ENCODE results near the gene NNAT. TPM values are rescaled to one million over a fixed set of nuclear protein-coding genes. Genes with fewer than 3 reads are reported as not detected.

The NNAT gene
- total and polyA plus RNA-seq, 2 of the 8 experiments (the other 6 are each of a cell fraction or from before 2014, with no cell fraction given), result 66.8 to 175 TPM

GRCh38 chr20:37474386-37474785, 46.7 kb upstream of the NNAT start:
- Histone ChIP-seq H3K23me2 (ENCODE audit: low read depth, low read length) (no peaks in the 10 kb centered on the region), H3K9me3 (ENCODE audit: insufficient read depth in 2 of 2, low read depth in 1 of 2, low read length in 1 of 2) (no peaks in the 10 kb centered on the region), H3K79me2 (ENCODE audit: control insufficient read depth in 1 of 2, insufficient read depth in 2 of 2, low read length in 2 of 2) (no peaks in the 10 kb centered on the region), H3K27ac (ENCODE audit: low read depth, low read length) (no peak overlapping the region), H3K56ac (replicated peaks; ENCODE audit: insufficient read length, low read depth, low read length) (no peak overlapping the region), H3K14ac (ENCODE audit: insufficient read length) (no peak overlapping the region), H3K4ac (replicated peaks; ENCODE audit: insufficient read length, low read depth, low read length) (no peak overlapping the region), H2BK5ac (ENCODE audit: low read depth, low read length) (no peak overlapping the region), H2BK20ac (ENCODE audit: low read length) (no peak overlapping the region), H2BK15ac (ENCODE audit: low read length) (no peak overlapping the region), H2AK5ac (ENCODE audit: low read depth, low read length) (no peak overlapping the region), H2BK12ac (ENCODE audit: low read depth, low read length) (no peak overlapping the region), H3K9ac (replicated peaks in 1 of 4; ENCODE audit: extremely low read depth in 1 of 4, low read depth in 3 of 4, low read length in 3 of 4) (no peak overlapping the region), H4K5ac (ENCODE audit: insufficient read length, low read depth, low read length) (no peak overlapping the region), H3K4me2 (ENCODE audit: insufficient read depth in 1 of 2, low read depth in 2 of 2, low read length in 2 of 2) (no peak overlapping the region), H3K79me1 (ENCODE audit: low read depth, low read length) (no peaks in the 10 kb centered on the region), H4K91ac (replicated peaks; ENCODE audit: insufficient read length, low read length) (no peak overlapping the region), H2AFZ (ENCODE audit: low read length) (no peak overlapping the region), H3K27me3 (replicated peaks in 1 of 4; ENCODE audit: control insufficient read depth in 3 of 4, extremely low read depth in 1 of 4, insufficient read depth in 3 of 4, low read length in 3 of 4) (no peaks in the 10 kb centered on the region; a peak in 1 of 7 replicates), H3K36me3 (ENCODE audit: control insufficient read depth in 2 of 4, insufficient read depth in 4 of 4, low read length in 3 of 4) (no peaks in the 10 kb centered on the region), H3K23ac (ENCODE audit: insufficient read length) (no peak overlapping the region), H4K8ac (ENCODE audit: extremely low read depth, insufficient read depth, low read length) (no peak overlapping the region), H3K4me3 (ENCODE audit: extremely low read depth in 1 of 4, insufficient read depth in 2 of 4, low read depth in 3 of 4, low read length in 4 of 4) (no peak overlapping the region), H4K20me1 (replicated peaks in 1 of 2; ENCODE audit: control insufficient read depth in 1 of 2, insufficient read depth in 2 of 2, low read length in 2 of 2) (no peaks in the 10 kb centered on the region), H3K18ac (ENCODE audit: extremely low read depth, low read length) (no peak overlapping the region), H2BK120ac (replicated peaks; ENCODE audit: low read depth, low read length) (no peak overlapping the region), H3K4me1 (replicated peaks in 1 of 4; ENCODE audit: control insufficient read depth in 3 of 4, insufficient read depth in 4 of 4, low read length in 3 of 4) (peaks cover 0 to 3% (median 0%) of the 10 kb centered on the region in 4 experiments; a peak in 1 of 7 replicates)
- DNase-seq (ENCODE audit: low read depth in 1 of 2, low spot score in 2 of 2) (no peak), FAIRE-seq (no peak)
- TF ChIP-seq CBX5 (IDR thresholded peaks at IDR 0.05; ENCODE audit: low read depth, low read length), result no peak
- TF ChIP-seq SP1 (IDR thresholded peaks at IDR 0.05; ENCODE audit: low read depth, low read length), result no peak
- no peak for TF ChIP-seq CEBPB (IDR thresholded peaks at IDR 0.05; ENCODE audit: low read depth, low read length)
- TF ChIP-seq RXRA (IDR thresholded peaks at IDR 0.05; ENCODE audit: insufficient read depth, low read depth, low read length), result no peak
- TF ChIP-seq ZNF274 (IDR thresholded peaks at IDR 0.05; ENCODE audit: borderline replicate concordance, extremely low read depth, low read length), result no peak
- no peak for TF ChIP-seq SUZ12 (IDR thresholded peaks at IDR 0.05; ENCODE audit: low read length)
- TF ChIP-seq, protein P1, sequence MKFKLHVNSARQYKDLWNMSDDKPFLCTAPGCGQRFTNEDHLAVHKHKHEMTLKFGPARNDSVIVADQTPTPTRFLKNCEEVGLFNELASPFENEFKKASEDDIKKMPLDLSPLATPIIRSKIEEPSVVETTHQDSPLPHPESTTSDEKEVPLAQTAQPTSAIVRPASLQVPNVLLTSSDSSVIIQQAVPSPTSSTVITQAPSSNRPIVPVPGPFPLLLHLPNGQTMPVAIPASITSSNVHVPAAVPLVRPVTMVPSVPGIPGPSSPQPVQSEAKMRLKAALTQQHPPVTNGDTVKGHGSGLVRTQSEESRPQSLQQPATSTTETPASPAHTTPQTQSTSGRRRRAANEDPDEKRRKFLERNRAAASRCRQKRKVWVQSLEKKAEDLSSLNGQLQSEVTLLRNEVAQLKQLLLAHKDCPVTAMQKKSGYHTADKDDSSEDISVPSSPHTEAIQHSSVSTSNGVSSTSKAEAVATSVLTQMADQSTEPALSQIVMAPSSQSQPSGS (IDR thresholded peaks at IDR 0.05; ENCODE audit: low read length), result no peak
- no peak for TF ChIP-seq USF2 (IDR thresholded peaks at IDR 0.05; ENCODE audit: low read length)
- no peak for TF ChIP-seq KDM4A (IDR thresholded peaks at IDR 0.05; ENCODE audit: low read depth, low read length, severe bottlenecking)
- no peak for TF ChIP-seq JUN (IDR thresholded peaks at IDR 0.05; ENCODE audit: low read depth, low read length)
- WGBS, 2 experiments (ENCODE audit: extremely low coverage in 1 of 2, insufficient coverage in 1 of 2, insufficient read length in 1 of 2, insufficient replicate concordance in 2 of 2, low coverage in 1 of 2, low lambda C conversion rate in 2 of 2, missing lambda C conversion rate in 1 of 2), result 90% methylated on average over 4 of the region's 4 CpGs; no CpG with 5 or more reads in 1 of the 2 experiments
- ChIA-PET POLR2A (ENCODE audit: partially characterized antibody) (interaction anchor here (0.9 kb wide), 1 partner anchor 30 kb away, joined by 3 read pairs; no protein-coding TSS in a partner anchor), CTCF (ENCODE audit: partially characterized antibody) (interaction anchor here (1.0 kb wide), 1 partner anchor 77 kb away, joined by 3 read pairs; no protein-coding TSS in a partner anchor)
